GM11168 (cell line): ENCODE data around the gene MMRN2.
"Not testable (repeated sequence)": the region's sequence is repeated elsewhere in the genome, so short reads cannot be mapped to it uniquely, and the experiment has no call there.

Experiments used
- in situ Hi-C: fragments of 300-500 bp; cut with MboI; formaldehyde crosslinking; loops from one replicate; pipeline ENCODE4 v1.12.0; 2022; ENCODE audit warnings: low sequenced_read_pairs; ENCODE audit not compliant: unreplicated experiment

MMRN2 gene

DNA sequence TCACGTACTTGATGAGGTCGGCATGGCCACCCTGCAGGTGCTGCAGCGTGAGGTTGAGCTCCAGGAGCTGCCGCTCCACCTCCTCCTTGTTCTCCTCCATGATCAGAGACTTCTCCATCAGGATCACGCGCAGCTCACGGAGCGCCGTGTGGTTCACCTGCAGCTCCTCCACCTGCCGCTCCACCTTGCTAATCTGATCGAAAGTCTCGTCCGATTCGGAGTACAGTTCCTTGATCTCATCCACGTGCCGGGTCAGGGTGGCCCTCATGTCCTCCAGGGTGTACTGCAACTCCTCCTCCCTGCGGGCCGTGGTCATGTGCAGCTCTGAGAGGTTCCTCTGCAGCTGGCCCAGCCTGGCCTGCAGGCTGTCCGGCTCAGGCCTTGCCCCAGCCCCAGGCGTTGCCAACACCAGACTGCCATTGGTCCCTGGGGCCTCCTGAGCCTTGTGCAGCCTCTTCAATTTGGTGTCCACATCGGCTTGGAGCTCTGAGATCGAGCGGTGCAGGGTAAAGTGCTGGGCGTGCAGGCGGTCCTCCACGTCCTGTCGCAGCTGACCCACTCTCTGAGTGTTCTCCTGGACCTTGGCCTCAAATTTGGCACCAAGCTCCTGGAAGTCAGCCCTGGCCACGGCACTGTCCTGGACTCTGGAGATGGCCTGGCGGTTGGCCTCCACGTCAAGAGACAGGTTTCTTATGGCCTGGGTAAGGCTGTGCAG is 13.9 kb downstream of the MMRN2 start:
- in situ Hi-C loops = no loop called here

DNA sequence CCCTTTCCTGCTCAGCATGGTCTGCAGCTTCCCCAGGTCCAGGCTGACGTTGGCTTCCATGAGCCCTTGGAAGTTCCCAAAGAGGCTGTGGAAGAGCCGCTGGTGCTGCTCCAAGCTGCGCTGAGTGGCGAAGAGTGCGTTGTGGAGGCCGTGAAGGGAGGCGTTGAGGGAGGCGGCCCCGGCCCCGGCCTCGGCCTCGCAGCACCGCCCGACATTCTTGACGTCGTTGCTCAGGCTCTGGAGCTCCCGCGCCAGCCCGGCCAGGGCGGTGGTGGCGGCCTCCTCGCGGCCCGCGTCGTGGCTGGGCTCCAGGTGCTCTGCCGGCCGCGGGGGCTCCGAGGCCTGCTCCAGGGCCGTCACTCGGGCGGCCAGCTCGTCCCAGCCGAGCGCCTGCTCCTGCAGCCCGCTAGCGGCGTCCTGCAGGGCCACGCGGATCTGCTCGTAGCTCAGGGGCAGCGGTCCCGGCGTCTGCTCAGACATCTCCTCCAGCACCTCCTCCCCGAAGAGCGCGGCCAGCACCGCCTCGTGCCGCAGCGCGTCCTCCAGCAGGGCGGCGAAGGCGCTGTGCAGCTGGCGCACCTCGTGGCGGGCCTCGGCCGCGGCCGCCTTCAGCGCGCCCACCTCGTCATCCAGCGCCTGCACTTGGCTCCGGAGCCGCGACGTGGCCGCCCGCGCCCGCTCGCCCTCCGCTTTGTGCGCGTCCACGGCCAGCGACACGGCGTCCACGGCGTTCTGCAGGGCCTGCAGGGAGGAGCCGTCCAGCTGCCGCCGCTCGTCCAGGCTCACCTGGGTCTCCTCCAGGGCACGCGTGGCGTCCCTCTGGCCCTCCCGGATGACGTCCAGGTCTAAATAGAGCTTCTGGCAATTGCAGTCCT is 14.7 kb downstream of the MMRN2 start:
- in situ Hi-C loops = no loop called here

DNA sequence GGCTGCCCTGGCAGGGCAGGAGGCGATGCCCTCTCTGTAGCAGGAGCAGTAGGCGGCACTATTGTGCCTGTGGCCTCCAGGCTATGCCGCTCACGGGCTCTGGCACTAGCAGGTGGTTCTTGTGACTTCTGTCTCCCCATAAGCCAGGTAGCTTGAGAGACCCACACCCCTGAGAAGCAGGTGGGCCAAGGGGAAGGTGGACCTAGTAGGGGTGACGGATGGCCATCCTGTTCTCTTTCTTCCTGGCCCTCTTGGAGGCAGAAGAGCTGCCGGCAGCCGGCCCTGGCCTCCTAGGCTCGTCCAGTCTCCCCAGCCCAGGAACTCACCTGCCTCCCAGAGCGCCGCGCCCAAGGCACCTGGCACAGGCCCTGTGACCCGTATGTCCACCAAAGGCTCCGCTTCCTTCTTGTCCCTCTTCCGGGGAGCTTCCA is 15.4 kb downstream of the MMRN2 start:
- in situ Hi-C loops = no loop called here

DNA sequence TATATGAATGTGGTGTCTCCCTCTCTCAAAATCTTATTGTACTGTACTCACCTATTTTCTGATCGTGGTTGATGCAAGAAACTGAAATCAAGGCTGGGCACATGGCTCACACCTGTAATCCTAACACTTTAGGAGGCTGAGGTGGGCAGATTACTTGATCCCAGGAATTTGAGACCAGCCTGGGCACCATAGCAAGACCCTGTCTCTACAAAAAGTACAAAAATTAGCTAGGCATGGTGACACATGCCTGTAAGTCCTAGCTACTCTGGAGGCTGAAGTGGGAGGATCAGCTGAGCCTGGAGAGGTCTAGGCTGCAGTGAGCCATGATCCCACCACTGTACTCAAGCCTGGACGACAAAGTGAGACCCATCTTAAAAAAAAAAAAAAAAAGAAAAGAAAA is 16.0 kb downstream of the MMRN2 start:
- in situ Hi-C loops = no loop called here

DNA sequence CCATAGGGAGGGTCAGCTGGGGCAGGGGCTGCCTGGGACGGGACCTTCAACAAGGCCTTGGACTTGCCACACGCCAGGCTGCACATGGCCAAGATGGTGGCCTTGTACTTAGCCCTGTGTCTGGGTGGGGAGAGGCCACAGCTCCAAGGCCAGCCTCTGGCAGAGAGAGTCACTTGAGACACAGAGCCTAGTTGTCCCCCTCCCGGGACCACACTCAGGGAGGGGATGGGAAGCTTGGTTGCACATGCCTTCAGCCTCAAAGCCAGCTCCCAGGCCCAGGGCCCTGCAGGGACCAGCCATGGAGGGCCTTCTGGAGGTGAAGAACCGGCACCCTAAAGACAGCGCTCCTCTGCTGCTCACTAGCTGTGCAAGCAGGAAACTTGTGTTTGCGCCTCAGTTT is 16.7 kb downstream of the MMRN2 start:
- in situ Hi-C loops = no loop called here

- in situ Hi-C loops = not testable (repeated sequence)
These were observed 17.3 kb downstream of the MMRN2 start for GRCh38 chr10:86940076-86940475.

DNA sequence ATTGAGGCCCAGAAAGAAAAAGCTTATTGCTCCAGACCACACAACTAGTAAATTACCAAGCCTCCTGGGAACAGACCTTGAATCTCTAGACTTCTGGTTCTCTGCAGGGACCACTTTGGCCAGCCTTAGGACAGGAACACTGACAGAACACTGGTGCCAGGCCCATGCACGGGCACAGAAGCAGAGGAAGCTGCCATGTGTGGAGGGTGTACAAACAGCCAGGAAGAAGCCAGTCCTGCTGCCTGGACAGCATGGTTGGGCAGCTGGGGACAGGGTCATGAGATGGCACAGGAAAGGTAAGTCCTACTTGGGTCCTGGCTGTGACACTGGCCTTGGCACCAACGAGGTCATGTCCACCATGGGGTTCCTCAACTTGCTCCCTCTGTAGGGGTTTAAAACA is 19.2 kb downstream of the MMRN2 start:
- in situ Hi-C loops = no loop called here

DNA sequence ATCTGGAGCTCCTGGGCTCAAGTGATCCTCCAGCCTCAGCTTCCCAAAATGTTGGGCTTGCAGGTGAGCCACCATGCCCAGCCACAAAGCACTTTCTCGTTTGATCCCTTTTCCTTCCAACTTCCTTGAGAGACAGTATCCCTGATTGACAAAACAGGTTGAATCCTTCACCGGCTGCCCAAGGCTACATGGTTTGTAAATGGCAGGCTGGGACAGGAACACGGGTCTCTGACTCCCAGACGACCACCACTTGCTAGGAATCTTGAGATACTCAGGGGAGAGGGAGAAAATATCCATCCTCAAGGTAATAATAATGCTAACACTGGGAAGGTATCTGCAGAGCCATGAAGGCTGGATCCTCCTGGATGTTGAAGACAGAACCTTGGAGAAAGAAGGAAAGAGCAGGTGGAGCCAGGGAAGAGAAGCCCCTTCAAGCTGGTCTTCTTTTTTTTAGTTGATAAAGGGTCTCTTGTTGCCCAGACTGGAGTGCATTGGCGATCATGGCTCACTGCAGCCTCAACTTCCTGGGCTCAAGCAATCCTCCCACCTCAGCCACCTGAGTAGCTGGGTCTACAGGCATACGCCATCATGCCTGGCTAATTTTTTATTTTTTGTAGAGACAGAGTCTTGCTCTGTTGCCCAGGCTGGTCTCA is 19.8 kb downstream of the MMRN2 start:
- in situ Hi-C loops = no loop called here

GRCh38 chr10:86936661-86937501 is 20.5 kb downstream of the MMRN2 start:
- in situ Hi-C loops = no loop called here

GRCh38 chr10:86934162-86934711 is 23.2 kb downstream of the MMRN2 start:
- in situ Hi-C loops = not testable (repeated sequence)

- in situ Hi-C loops = no loop called here
These were observed 24.7 kb downstream of the MMRN2 start for GRCh38 chr10:86932674-86933073.

DNA sequence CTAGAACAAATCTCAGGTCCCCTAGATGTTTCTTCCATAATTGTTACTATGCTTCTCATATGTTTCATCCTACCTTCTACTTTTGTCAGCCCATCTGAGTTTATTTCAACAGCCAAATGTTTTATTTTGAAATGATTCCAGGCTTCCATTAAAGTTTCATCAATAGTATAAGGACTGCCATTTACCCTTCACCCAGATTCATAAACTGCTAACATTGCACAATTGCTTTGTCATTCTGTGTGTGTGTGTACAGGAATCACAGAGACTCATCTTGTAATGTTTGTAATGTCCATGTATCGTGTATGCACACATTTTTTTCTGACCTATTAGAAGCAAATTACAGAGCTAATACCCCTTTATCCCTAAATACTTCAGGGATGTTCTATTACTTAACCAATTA is 25.5 kb downstream of the MMRN2 start:
- in situ Hi-C loops = no loop called here

GRCh38 chr10:86929468-86930380 is 27.7 kb downstream of the MMRN2 start:
- in situ Hi-C loops = no loop called here

- in situ Hi-C loops = no loop called here
These were observed 34.9 kb downstream of the MMRN2 start for GRCh38 chr10:86922553-86922961.

DNA sequence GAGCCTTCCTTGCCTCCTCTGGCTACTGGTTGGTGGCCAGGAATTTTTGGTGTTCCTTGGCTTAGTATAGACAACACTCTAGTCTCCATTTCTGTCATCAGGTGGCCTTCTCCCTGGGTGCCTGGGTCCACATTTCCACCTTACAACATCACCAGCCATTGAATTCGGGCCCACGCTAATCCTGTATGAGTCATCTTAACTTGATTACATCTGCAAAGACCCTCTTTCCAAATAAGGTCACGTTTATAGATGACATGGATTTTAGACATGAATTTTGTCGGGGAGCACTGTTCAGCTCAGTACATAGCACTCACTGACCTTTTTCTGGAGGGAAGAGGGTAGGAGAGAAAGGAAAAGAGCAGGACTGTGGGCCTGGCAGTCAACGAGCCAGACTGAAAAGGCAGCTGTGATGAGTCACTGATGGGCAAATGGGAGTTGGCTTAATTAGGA is 39.4 kb downstream of the MMRN2 start:
- in situ Hi-C loops = no loop called here

DNA sequence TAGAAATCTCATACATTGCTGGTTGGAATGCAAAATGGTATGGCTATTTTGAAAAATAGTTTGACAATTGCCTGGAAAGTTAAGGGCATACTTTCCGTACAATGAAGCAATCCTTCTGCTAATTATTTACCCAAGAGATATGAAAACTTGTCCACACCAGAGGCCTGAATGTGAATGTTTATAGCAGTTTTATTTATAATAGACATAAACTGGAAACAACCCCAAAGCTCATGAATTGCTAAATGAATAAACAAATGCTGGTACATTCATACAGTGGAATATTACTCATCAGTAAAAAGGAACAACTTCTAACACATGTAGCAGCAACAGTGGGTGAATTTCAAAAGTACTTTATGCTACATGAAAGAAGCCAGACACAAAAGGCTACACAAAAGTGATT is 42.7 kb downstream of the MMRN2 start:
- in situ Hi-C loops = no loop called here

DNA sequence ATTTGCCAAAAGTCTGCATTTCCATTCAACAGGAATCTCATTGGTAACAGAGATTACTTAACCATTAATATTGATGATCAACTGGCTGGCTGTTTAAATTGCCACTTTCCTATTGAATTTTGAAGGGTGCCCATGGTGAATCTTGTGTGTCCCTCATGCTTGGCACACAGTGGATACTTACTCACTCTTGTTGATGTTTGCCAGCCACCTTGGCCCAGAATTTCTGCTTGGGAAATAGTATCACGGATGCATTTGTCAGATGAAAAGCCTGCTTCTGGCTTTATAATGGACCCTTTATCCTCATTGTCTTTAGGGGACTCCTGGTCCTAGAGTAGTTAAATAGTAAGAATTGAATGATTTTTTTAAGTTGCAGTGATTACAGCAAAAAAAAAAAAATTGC is 52.0 kb downstream of the MMRN2 start:
- in situ Hi-C loops = no loop called here

- in situ Hi-C loops = no loop called here
These were observed 52.8 kb downstream of the MMRN2 start for GRCh38 chr10:86904600-86904999.

GRCh38 chr10:86900955-86901354 is 56.5 kb downstream of the MMRN2 start:
- in situ Hi-C loops = no loop called here
